GM18519 (cell line): ENCODE data around the gene VRK1.

Experiments
- ATAC-seq: cut with Tn5 transposase; IDR thresholded peaks from one replicate; pipeline ENCODE4 v1.9.1; 2021; ENCODE audit warnings: mild to moderate bottlenecking, moderate library complexity; ENCODE audit not compliant: unreplicated experiment, low FRiP score

VRK1 gene

GRCh38 chr14:96915478-96915877, 118.3 kb downstream of the VRK1 start:
- no peak for ATAC-seq

- ATAC-seq = no peak
Observed at GRCh38 chr14:96916751-96917150, 119.6 kb downstream of the VRK1 start.

GRCh38 chr14:96917442-96917963, 120.3 kb downstream of the VRK1 start:
- no peak for ATAC-seq

DNA sequence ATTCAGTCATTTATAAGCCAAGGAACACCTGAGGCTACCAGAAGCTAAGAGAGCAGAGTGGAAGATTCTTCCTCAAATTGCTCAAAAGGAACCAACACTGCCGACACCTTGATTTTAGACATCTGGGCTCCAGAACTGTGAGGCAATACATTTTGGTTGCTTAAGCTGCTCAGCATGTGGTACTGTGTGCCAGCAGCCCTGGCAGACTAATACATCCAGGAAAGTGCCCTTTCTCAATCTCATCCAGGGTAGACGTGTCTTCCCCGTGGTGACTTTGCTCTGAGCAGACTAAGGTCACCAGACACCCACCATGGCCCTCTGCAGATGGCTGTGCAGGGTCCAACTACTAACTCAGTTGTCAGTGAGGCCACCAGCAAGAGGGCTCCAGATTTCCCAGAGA, 122.8 kb downstream of the VRK1 start:
- no peak for ATAC-seq

- no peak for ATAC-seq
Observed at GRCh38 chr14:96920820-96921219, 123.6 kb downstream of the VRK1 start.

GRCh38 chr14:96922986-96923385, 125.8 kb downstream of the VRK1 start:
- ATAC-seq = no peak

GRCh38 chr14:96925422-96925821, 128.2 kb downstream of the VRK1 start:
- ATAC-seq = no peak

DNA sequence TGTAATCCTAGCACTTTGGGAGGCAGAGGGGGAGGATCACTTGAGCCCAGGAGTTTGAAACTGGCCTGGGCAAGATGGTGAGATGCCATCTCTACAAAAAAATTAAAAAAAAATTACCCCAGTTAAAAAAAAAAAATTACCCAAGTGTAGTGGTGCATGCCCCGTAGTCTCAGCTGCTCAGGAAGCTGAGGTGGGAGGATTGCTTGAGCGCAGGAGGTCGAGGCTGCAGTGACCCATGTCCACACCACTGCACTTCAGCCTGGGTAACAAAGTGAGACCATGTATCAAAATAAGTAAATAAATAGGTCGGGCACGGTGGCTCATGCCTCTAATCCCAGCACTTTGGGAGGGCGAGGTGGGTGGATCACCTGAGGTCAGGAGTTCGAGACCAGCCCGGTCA, 128.8 kb downstream of the VRK1 start:
- no peak for ATAC-seq

GRCh38 chr14:96928779-96929380, 131.7 kb downstream of the VRK1 start:
- no peak for ATAC-seq

DNA sequence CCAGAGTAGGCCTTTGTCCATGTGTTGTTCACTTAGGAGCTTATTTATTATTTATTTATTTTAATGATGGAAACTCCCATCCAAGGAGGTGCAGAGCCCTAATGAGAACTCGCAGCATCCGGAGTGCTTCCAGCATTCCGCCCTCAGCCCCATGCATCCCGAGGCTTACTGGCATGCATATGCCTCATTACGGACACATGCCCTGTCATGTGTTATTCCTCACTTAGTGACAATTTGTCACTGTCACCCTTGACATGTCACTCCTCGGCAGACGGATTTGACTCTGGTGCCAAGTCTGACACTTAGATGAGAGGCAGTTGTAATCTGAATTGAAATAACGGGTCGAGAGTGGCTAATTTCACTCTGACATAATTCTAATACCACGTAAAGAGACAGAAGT, 132.8 kb downstream of the VRK1 start:
- ATAC-seq = no peak

- no peak for ATAC-seq
Observed at GRCh38 chr14:96930526-96930925, 133.3 kb downstream of the VRK1 start.
